Adrenal gland (tissue), 5 donors: ENCODE measurements around the gene C12orf42.

Source experiments
- POLR2A ChIP-seq, 2 donors: fragments of 450-650 bp; IDR thresholded peaks; one replicate each; pipeline ENCODE4 v1.6.1; 2017; ENCODE audit warnings: antibody characterized with exemption in 2 of 2, mild to moderate bottlenecking in 2 of 2, moderate library complexity in 1 of 2
- TF ChIP-seq, protein P1 (sequence below), 6 experiments: fragments of 450-650 bp in 4 of 6; fragments of 200-600 bp in 2 of 6; sonication (generic) in 1 of 6; IDR thresholded peaks; 1 replicate in 5 of 6; 2 replicates in 1 of 6; pipeline versions ENCODE4 v1.5.1 to v1.8.0; 2016 to 2021; ENCODE audit warnings: antibody characterized with exemption in 6 of 6, mild to moderate bottlenecking in 2 of 6, moderate library complexity in 1 of 6
- donor health status: DM: no; HTN: no; CAD: no.

DNA sequence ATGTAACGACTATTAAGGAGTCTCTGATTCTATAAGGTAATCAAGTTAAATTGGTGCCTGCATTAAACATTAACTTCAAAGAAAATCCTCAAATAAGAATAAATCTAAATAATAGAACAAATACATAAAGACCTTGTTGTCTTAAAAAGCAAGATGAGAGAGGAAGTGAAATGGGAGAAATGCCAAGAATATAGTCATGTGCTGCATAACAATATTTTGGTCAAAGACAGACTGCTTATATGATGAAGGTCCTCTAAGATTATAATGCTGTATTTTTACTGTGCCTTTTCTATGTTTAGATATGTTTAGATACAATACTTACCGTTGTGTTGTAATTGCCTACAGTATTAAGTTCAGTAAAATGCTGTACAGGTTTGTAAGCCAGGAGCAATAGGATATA lies 213.6 kb downstream of the C12orf42 start:
- TF ChIP-seq POLR2A (IDR thresholded peaks at IDR 0.05): no peak
- TF ChIP-seq, protein P1, sequence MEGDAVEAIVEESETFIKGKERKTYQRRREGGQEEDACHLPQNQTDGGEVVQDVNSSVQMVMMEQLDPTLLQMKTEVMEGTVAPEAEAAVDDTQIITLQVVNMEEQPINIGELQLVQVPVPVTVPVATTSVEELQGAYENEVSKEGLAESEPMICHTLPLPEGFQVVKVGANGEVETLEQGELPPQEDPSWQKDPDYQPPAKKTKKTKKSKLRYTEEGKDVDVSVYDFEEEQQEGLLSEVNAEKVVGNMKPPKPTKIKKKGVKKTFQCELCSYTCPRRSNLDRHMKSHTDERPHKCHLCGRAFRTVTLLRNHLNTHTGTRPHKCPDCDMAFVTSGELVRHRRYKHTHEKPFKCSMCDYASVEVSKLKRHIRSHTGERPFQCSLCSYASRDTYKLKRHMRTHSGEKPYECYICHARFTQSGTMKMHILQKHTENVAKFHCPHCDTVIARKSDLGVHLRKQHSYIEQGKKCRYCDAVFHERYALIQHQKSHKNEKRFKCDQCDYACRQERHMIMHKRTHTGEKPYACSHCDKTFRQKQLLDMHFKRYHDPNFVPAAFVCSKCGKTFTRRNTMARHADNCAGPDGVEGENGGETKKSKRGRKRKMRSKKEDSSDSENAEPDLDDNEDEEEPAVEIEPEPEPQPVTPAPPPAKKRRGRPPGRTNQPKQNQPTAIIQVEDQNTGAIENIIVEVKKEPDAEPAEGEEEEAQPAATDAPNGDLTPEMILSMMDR (IDR thresholded peaks at IDR 0.05): no peak
